Raji (cell line): ENCODE measurements around the gene KLK3.

ENCODE experiments used
- POLR2A ChIP-seq: IDR thresholded peaks from 2 replicates; pipeline ENCODE4 v1.6.1; 2011; ENCODE audit warnings: low read depth, low read length, control low read depth; ENCODE audit not compliant: insufficient read depth

Gene KLK3

GRCh38 chr19:50826492-50827240 is 28.0 kb upstream of the KLK3 start:
- TF ChIP-seq POLR2A, result no peak

GRCh38 chr19:50827476-50827875 is 27.2 kb upstream of the KLK3 start:
- no peak for TF ChIP-seq POLR2A

GRCh38 chr19:50829801-50830200 is 24.9 kb upstream of the KLK3 start:
- TF ChIP-seq POLR2A, result no peak

- TF ChIP-seq POLR2A, result no peak
Measured at GRCh38 chr19:50830266-50831025, 24.3 kb upstream of the KLK3 start.

GRCh38 chr19:50831026-50831396 is 23.7 kb upstream of the KLK3 start:
- no peak for TF ChIP-seq POLR2A

- TF ChIP-seq POLR2A, result no peak
Measured at GRCh38 chr19:50832666-50833065, 22.0 kb upstream of the KLK3 start.

GRCh38 chr19:50833117-50833801 is 21.5 kb upstream of the KLK3 start, which contains the start of gene KLK15:
Gene KLK15, minus strand, starts transcription at chr19:50833574. Its CDS starts 2,082 bp downstream, at chr19:50831492.
- no peak for TF ChIP-seq POLR2A

- no peak for TF ChIP-seq POLR2A
Measured at GRCh38 chr19:50833802-50834167, 20.9 kb upstream of the KLK3 start.

- TF ChIP-seq POLR2A, result no peak
Measured at GRCh38 chr19:50835103-50835784, 19.5 kb upstream of the KLK3 start.

GRCh38 chr19:50835785-50836542 is 18.8 kb upstream of the KLK3 start:
- no peak for TF ChIP-seq POLR2A

GRCh38 chr19:50836543-50837195 is 18.0 kb upstream of the KLK3 start:
- no peak for TF ChIP-seq POLR2A

GRCh38 chr19:50837300-50837699 is 17.4 kb upstream of the KLK3 start:
- TF ChIP-seq POLR2A, result no peak

GRCh38 chr19:50838239-50838638 is 16.5 kb upstream of the KLK3 start:
- no peak for TF ChIP-seq POLR2A
